IMR-90 (cell line): ENCODE data around the gene PTPN13.

ENCODE experiments used
- CEBPB ChIP-seq: IDR thresholded peaks from 2 replicates; pipeline ENCODE4 v1.6.1; 2012; ENCODE audit warnings: low read depth, low read length, improper control_type of control experiment
- CHD1 ChIP-seq: IDR thresholded peaks from 2 replicates; pipeline ENCODE4 v1.6.1; 2012; ENCODE audit warnings: low read depth, low read length, improper control_type of control experiment
- MXI1 ChIP-seq: IDR thresholded peaks from 2 replicates; pipeline ENCODE4 v1.6.1; 2012; ENCODE audit warnings: low read depth, mild to moderate bottlenecking, low read length, moderate library complexity, borderline replicate concordance
- NFE2L2 ChIP-seq: fragments of 150-350 bp; IDR thresholded peaks from 2 replicates; pipeline ENCODE4 v1.6.1; 2016; ENCODE audit warnings: low read depth, mild to moderate bottlenecking, low read length
- POLR2A ChIP-seq: IDR thresholded peaks from 2 replicates; pipeline ENCODE4 v1.6.1; 2012; ENCODE audit warnings: mild to moderate bottlenecking, low read depth, low read length
- SMC3 ChIP-seq: fragments of 150-350 bp; IDR thresholded peaks from 2 replicates; pipeline ENCODE4 v1.6.1; 2016; ENCODE audit warnings: low read depth, mild to moderate bottlenecking, antibody characterized with exemption, low read length, moderate library complexity
- TF ChIP-seq, protein P1 (sequence below): conservative IDR thresholded peaks from 2 replicates; pipeline ENCODE4 v1.5.1; 2012; ENCODE audit warnings: mild to moderate bottlenecking, low read depth, low read length, improper control_type of control experiment
- TF ChIP-seq, protein P2 (sequence below): fragments of 150-350 bp; IDR thresholded peaks from 2 replicates; pipeline ENCODE4 v1.6.1; 2016; ENCODE audit warnings: low read depth, mild to moderate bottlenecking, low read length, moderate library complexity, borderline replicate concordance

DNA sequence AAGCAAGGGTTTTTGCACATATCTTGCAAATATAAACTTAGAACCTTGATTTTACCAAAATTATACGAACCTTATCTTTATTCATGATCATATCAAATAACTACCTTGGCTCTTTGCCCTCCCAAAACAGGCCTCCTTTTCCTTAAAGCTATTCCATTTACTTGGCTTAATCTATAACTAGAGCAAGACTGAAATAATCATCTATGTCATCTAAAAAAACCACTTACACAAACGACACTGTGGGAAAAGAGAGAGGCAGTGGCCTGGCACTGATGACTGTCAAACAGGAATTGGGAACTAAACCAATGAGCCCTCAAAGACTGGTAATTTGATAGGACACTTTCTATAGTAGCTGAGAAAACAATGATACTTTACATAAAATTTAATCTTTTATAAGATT lies 11.7 kb upstream of the PTPN13 start:
- TF ChIP-seq, protein P1, sequence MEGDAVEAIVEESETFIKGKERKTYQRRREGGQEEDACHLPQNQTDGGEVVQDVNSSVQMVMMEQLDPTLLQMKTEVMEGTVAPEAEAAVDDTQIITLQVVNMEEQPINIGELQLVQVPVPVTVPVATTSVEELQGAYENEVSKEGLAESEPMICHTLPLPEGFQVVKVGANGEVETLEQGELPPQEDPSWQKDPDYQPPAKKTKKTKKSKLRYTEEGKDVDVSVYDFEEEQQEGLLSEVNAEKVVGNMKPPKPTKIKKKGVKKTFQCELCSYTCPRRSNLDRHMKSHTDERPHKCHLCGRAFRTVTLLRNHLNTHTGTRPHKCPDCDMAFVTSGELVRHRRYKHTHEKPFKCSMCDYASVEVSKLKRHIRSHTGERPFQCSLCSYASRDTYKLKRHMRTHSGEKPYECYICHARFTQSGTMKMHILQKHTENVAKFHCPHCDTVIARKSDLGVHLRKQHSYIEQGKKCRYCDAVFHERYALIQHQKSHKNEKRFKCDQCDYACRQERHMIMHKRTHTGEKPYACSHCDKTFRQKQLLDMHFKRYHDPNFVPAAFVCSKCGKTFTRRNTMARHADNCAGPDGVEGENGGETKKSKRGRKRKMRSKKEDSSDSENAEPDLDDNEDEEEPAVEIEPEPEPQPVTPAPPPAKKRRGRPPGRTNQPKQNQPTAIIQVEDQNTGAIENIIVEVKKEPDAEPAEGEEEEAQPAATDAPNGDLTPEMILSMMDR = no peak
- no peak for TF ChIP-seq SMC3
- TF ChIP-seq POLR2A = no peak
- no peak for TF ChIP-seq CEBPB
- TF ChIP-seq NFE2L2 = no peak
- no peak for TF ChIP-seq MXI1
- TF ChIP-seq CHD1 = no peak
- TF ChIP-seq, protein P2, sequence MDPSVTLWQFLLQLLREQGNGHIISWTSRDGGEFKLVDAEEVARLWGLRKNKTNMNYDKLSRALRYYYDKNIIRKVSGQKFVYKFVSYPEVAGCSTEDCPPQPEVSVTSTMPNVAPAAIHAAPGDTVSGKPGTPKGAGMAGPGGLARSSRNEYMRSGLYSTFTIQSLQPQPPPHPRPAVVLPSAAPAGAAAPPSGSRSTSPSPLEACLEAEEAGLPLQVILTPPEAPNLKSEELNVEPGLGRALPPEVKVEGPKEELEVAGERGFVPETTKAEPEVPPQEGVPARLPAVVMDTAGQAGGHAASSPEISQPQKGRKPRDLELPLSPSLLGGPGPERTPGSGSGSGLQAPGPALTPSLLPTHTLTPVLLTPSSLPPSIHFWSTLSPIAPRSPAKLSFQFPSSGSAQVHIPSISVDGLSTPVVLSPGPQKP = no peak
